A549 treated with Hydrocortisone at 1 μM for 4 hours (cell line): Measurements from ENCODE around the gene NTM. TPM values are rescaled to one million over a fixed set of nuclear protein-coding genes. Genes with fewer than 3 reads are reported as not detected.

ENCODE experiments used
- total RNA-seq: library from RNA; stranded (reverse); fragments of 200-300 nt; extraction: Qiagen RNA extraction; gene quantifications from 5 replicates; pipeline ENCODE4 v1.2.3, GENCODE V29; 2022

The NTM gene
- not detected in 5 replicates for total RNA-seq

GRCh38 chr11:131370090-131370751, at the start of gene NTM:
TSS of gene NTM (plus strand) at chr11:131370615.

